Mesenchymal stem cell (in vitro differentiated cells and primary cell): ENCODE measurements around the gene APOBEC3F. TPM values are rescaled to one million over a fixed set of nuclear protein-coding genes. Genes with fewer than 3 reads are reported as not detected.

Experiments used
- DNase-seq: peaks from one replicate; pipeline ENCODE4 v3.0.0-alpha.2; 2013
- H2AFZ ChIP-seq: one replicate; pipeline ENCODE4 v1.6.1; 2013; ENCODE audit warnings: low read depth, mild to moderate bottlenecking, control low read depth, inconsistent platforms, low read length, moderate library complexity
- H2AK5ac ChIP-seq: 2 replicates; pipeline ENCODE4 v1.6.1; 2013; ENCODE audit warnings: low read length, moderate library complexity, mild to moderate bottlenecking, inconsistent platforms; ENCODE audit not compliant: severe bottlenecking
- H2BK120ac ChIP-seq: one replicate; pipeline ENCODE4 v1.6.1; 2013; ENCODE audit warnings: low read depth, mild to moderate bottlenecking, inconsistent platforms, low read length, moderate library complexity
- H2BK12ac ChIP-seq, 2 experiments: one replicate each; pipeline ENCODE4 v1.6.1; 2013; ENCODE audit warnings: inconsistent platforms in 2 of 2, low read length in 2 of 2, mild to moderate bottlenecking in 2 of 2, moderate library complexity in 2 of 2, control low read depth in 1 of 2
- H2BK15ac ChIP-seq: one replicate; pipeline ENCODE4 v1.6.1; 2013; ENCODE audit warnings: mild to moderate bottlenecking, low read depth, inconsistent platforms; ENCODE audit not compliant: poor library complexity, severe bottlenecking
- H2BK5ac ChIP-seq: 2 replicates; pipeline ENCODE4 v1.6.1; 2013; ENCODE audit warnings: low read depth, mild to moderate bottlenecking, low read length, control low read depth, inconsistent platforms; ENCODE audit not compliant: poor library complexity, severe bottlenecking
- H3K14ac ChIP-seq, 2 experiments: one replicate each; pipeline ENCODE4 v1.6.1; 2013; ENCODE audit warnings: inconsistent platforms in 2 of 2, low read length in 2 of 2, control low read depth in 1 of 2, mild to moderate bottlenecking in 1 of 2, moderate library complexity in 1 of 2
- H3K18ac ChIP-seq, 2 experiments: one replicate each; pipeline ENCODE4 v1.6.1; 2013; ENCODE audit warnings: inconsistent platforms in 2 of 2, low read length in 2 of 2, control low read depth in 1 of 2, low read depth in 1 of 2, mild to moderate bottlenecking in 1 of 2
- H3K23ac ChIP-seq, 2 experiments: one replicate each; pipeline ENCODE4 v1.6.1; 2013; ENCODE audit warnings: inconsistent platforms in 2 of 2, low read length in 2 of 2, mild to moderate bottlenecking in 2 of 2, moderate library complexity in 2 of 2, control low read depth in 1 of 2
- H3K27ac ChIP-seq: 2 replicates; pipeline ENCODE4 v1.5.1; 2013; ENCODE audit warnings: mild to moderate bottlenecking, moderate library complexity, low read length, control low read depth, inconsistent platforms; ENCODE audit not compliant: poor library complexity, severe bottlenecking
- H3K27me3 ChIP-seq, 2 experiments: 2 replicates each; pipeline versions ENCODE4 v1.6.1 to v1.7.0; 2013; ENCODE audit warnings: low read length in 2 of 2, mild to moderate bottlenecking in 2 of 2, moderate library complexity in 2 of 2, control low read depth in 1 of 2, inconsistent platforms in 1 of 2; ENCODE audit not compliant: control insufficient read depth in 1 of 2, insufficient read depth in 1 of 2
- H3K36me3 ChIP-seq, 2 experiments: 2 replicates each; pipeline versions ENCODE4 v1.6.1 to v1.7.0; 2013; ENCODE audit warnings: low read length in 2 of 2, control low read depth in 1 of 2, inconsistent platforms in 1 of 2, low read depth in 1 of 2, mild to moderate bottlenecking in 1 of 2; ENCODE audit not compliant: insufficient read depth in 2 of 2, control insufficient read depth in 1 of 2
- H3K4ac ChIP-seq, 2 experiments: one replicate each; pipeline ENCODE4 v1.6.1; 2013; ENCODE audit warnings: inconsistent platforms in 2 of 2, low read length in 2 of 2, mild to moderate bottlenecking in 2 of 2, moderate library complexity in 2 of 2, control low read depth in 1 of 2, low read depth in 1 of 2
- H3K4me1 ChIP-seq: 2 replicates; pipeline ENCODE4 v1.6.1; 2013; ENCODE audit warnings: low read depth, low read length, control low read depth; ENCODE audit not compliant: control insufficient read depth, insufficient read depth
- H3K4me2 ChIP-seq: 2 replicates; pipeline ENCODE4 v1.6.1; 2013; ENCODE audit warnings: low read length, mild to moderate bottlenecking, inconsistent platforms; ENCODE audit not compliant: poor library complexity, severe bottlenecking
- H3K4me3 ChIP-seq, 2 experiments: 2 replicates each; pipeline versions ENCODE4 v1.5.1 to v1.7.0; 2013; ENCODE audit warnings: low read length in 2 of 2, mild to moderate bottlenecking in 2 of 2, control low read depth in 1 of 2, low read depth in 1 of 2; ENCODE audit not compliant: insufficient read depth in 1 of 2
- H3K79me1 ChIP-seq: replicated peaks from 2 replicates; pipeline ENCODE4 v1.6.1; 2013; ENCODE audit warnings: mild to moderate bottlenecking, control low read depth, low read length, inconsistent platforms; ENCODE audit not compliant: poor library complexity, severe bottlenecking
- H3K9ac ChIP-seq: 2 replicates; pipeline ENCODE4 v1.7.0; 2013; ENCODE audit warnings: mild to moderate bottlenecking, low read length, moderate library complexity
- H3K9me3 ChIP-seq: 2 replicates; pipeline ENCODE4 v1.7.0; 2013; ENCODE audit warnings: mild to moderate bottlenecking, low read length; ENCODE audit not compliant: control insufficient read depth
- H4K8ac ChIP-seq: one replicate; pipeline ENCODE4 v1.6.1; 2013; ENCODE audit warnings: inconsistent platforms, mild to moderate bottlenecking, low read length, moderate library complexity
- H4K91ac ChIP-seq: one replicate; pipeline ENCODE4 v1.6.1; 2013; ENCODE audit warnings: mild to moderate bottlenecking, low read length, inconsistent platforms
- WGBS: methylation state at CpG from one replicate; pipeline ENCODE4 v1.1.7; 2013; ENCODE audit warnings: mixed read lengths; 5-methylcytosine and 5-hydroxymethylcytosine counted together
- small RNA-seq: library from polyadenylated mRNA; stranded (forward); fragments of <200 nt; extraction: miRNeasy Mini kit (QIAGEN cat#:217004); gene quantifications from one replicate; pipeline ENCODE3, GENCODE V24; 2013; ENCODE audit warnings: low read depth

The APOBEC3F gene

DNA sequence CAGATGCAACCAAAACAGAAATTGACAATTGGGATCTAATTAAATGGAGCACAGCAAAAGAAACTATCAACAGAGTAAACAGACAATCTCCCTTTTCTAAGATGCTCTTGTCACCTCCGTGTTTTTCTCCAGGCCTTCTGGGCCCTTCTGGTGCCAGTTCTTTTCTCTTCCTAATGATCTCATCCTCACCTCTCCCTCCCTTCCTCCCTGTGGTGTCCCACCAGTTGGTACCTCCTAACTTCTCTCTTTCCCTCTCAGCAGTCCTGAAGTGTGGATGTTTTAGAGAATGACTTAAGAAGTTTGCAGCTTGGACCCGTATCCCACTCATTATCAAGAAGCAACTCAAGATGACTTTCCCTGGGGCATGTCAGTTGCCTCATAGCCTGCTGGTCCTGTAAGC lies 62.8 kb downstream of the APOBEC3F start:
- Histone ChIP-seq H2BK120ac (no peak overlapping the region), H3K79me1 (no peaks in the 10 kb centered on the region), H3K9me3 (no peaks in the 10 kb centered on the region), H4K91ac (no peak overlapping the region), H4K8ac (no peak overlapping the region), H3K23ac (no peak overlapping the region), H2BK15ac (no peak overlapping the region), H3K27ac (no peak overlapping the region), H2BK12ac (no peak overlapping the region), H2AFZ (no peak overlapping the region), H3K27me3 (peaks cover 0 to 20% of the 10 kb centered on the region in 2 experiments), H3K4me2 (no peak overlapping the region), H3K14ac (no peak overlapping the region), H2AK5ac (no peak overlapping the region), H3K9ac (no peak overlapping the region), H3K4me1 (no peaks in the 10 kb centered on the region), H3K4ac (no peak overlapping the region), H3K18ac (no peak overlapping the region), H3K36me3 (no peaks in the 10 kb centered on the region), H3K4me3 (no peak overlapping the region), H2BK5ac (no peak overlapping the region)
- no peak for DNase-seq
- 93% methylated on average over 2 of the region's 2 CpGs for WGBS

Small RNA genes lying within 50 kb of the gene (small RNA-seq; reads per million reads assigned to genes)
- gene AL022318.2, result not detected
